ENCODE results near the gene GTF2H1.

GTF2H1 gene

GRCh38 chr11:18321969-18322711, at the start of gene GTF2H1, which contains the start of gene HPS5:
GTF2H1 (plus strand) TSS chr11:18322567; CDS start chr11:18333075, 10,508 bp downstream.
HPS5 (minus strand) TSS chr11:18322140; CDS start chr11:18317858, 4,282 bp downstream.
- peak; percentile 84 for DNase-seq

GRCh38 chr11:18277565-18278271, 44.6 kb upstream of the GTF2H1 start:
- no peak for DNase-seq

- no peak for DNase-seq
Observed at GRCh38 chr11:18280438-18281045, 41.8 kb upstream of the GTF2H1 start.

- DNase-seq, result no peak
Observed at GRCh38 chr11:18282626-18283025, 39.7 kb upstream of the GTF2H1 start.

- no peak for DNase-seq
Observed at GRCh38 chr11:18285841-18286240, 36.5 kb upstream of the GTF2H1 start.

GRCh38 chr11:18288911-18289310, 33.5 kb upstream of the GTF2H1 start:
- DNase-seq, result no peak

- DNase-seq, result no peak
Observed at GRCh38 chr11:18294862-18295261, 27.5 kb upstream of the GTF2H1 start.

GRCh38 chr11:18295316-18295715, 27.1 kb upstream of the GTF2H1 start:
- no peak for DNase-seq

GRCh38 chr11:18299721-18300120, 22.6 kb upstream of the GTF2H1 start:
- DNase-seq, result no peak

- DNase-seq, result no peak
Observed at GRCh38 chr11:18304745-18305144, 17.6 kb upstream of the GTF2H1 start.

- no peak for DNase-seq
Observed at GRCh38 chr11:18307461-18308139, 14.8 kb upstream of the GTF2H1 start.

- no peak for DNase-seq
Observed at GRCh38 chr11:18308242-18308641, 14.1 kb upstream of the GTF2H1 start.

- no peak for DNase-seq
Observed at GRCh38 chr11:18309691-18310090, 12.7 kb upstream of the GTF2H1 start.

GRCh38 chr11:18310800-18311340, 11.5 kb upstream of the GTF2H1 start:
- no peak for DNase-seq

- no peak for DNase-seq
Observed at GRCh38 chr11:18312012-18312411, 10.4 kb upstream of the GTF2H1 start.

GRCh38 chr11:18312663-18313420, 9.5 kb upstream of the GTF2H1 start:
- DNase-seq, result no peak

- no peak for DNase-seq
Observed at GRCh38 chr11:18313965-18314763, 8.2 kb upstream of the GTF2H1 start.

- no peak for DNase-seq
Observed at GRCh38 chr11:18314784-18315523, 7.4 kb upstream of the GTF2H1 start.

- no peak for DNase-seq
Observed at GRCh38 chr11:18315893-18316292, 6.5 kb upstream of the GTF2H1 start.

- DNase-seq, result no peak
Observed at GRCh38 chr11:18317551-18317950, 4.8 kb upstream of the GTF2H1 start.

GRCh38 chr11:18319914-18320313, 2.5 kb upstream of the GTF2H1 start:
- no peak for DNase-seq

Data from DMS 273 treated with DMSO at 0.1 percent for 48 hours (cell line).